Body of pancreas (tissue), 4 donors: Measurements from ENCODE around the gene KCNQ5. TPM values are rescaled to one million over a fixed set of nuclear protein-coding genes. Genes with fewer than 3 reads are reported as not detected.

Source experiments
- ATAC-seq: fragments of 150-250 bp; one replicate; pipeline ENCODE4 v1.9.1; 2016
- DNase-seq, 4 donors: peaks; one replicate each; pipeline ENCODE4 v3.0.0-alpha.2; 2019
- H3K27ac ChIP-seq, 4 donors: fragments of 200-600 bp; sonication (generic); 1 replicate in 3 of 4; 2 replicates in 1 of 4; pipeline versions ENCODE4 v1.5.1 to v1.6.1; 2016 to 2019; ENCODE audit warnings: mild to moderate bottlenecking in 1 of 4, mixed read lengths in 1 of 4, moderate library complexity in 1 of 4
- H3K27me3 ChIP-seq, 2 donors: fragments of 200-600 bp; sonication (generic); one replicate each; pipeline ENCODE4 v1.6.0; 2016; ENCODE audit warnings: mild to moderate bottlenecking in 1 of 2
- H3K36me3 ChIP-seq, 2 donors: fragments of 200-600 bp; sonication (generic); replicated peaks in 1 of 2; 2 replicates each; pipeline ENCODE4 v1.5.1; 2016; ENCODE audit warnings: low read depth in 2 of 2; ENCODE audit not compliant: insufficient read depth in 1 of 2
- H3K4me1 ChIP-seq: fragments of 200-600 bp; sonication (generic); one replicate; pipeline ENCODE4 v1.6.0; 2016
- H3K4me3 ChIP-seq, 2 donors: fragments of 200-600 bp; sonication (generic); 1 replicate in 1 of 2; 2 replicates in 1 of 2; pipeline ENCODE4 v1.5.1; 2016 to 2019
- H3K9me3 ChIP-seq, 3 donors: fragments of 200-600 bp; sonication (generic); 1 replicate in 2 of 3; 2 replicates in 1 of 3; pipeline ENCODE4 v1.5.1; 2016
- POLR2A ChIP-seq, 3 donors: fragments of 450-650 bp; IDR thresholded peaks; one replicate each; pipeline ENCODE4 v1.6.1; 2016; ENCODE audit warnings: antibody characterized with exemption in 3 of 3, mild to moderate bottlenecking in 2 of 3
- WGBS, 2 donors: methylation state at CpG; one replicate each; pipeline ENCODE4 v1.1.5; 2017; 5-methylcytosine and 5-hydroxymethylcytosine counted together
- intact Hi-C: fragments of 100-400 bp; cut with DNase I; formaldehyde crosslinking; loops from one replicate; pipeline ENCODE4 v1.15.1; 2023
- total RNA-seq, 2 donors: library from RNA; depleted of rRNA; stranded (reverse); fragments of >200 nt; gene quantifications; one replicate each; pipeline ENCODE4 v1.1.0, GENCODE V29; 2016
- TF ChIP-seq, protein P1 (sequence below), 7 experiments: fragments of 450-650 bp in 4 of 7; fragments of 200-600 bp in 3 of 7; sonication (generic) in 3 of 7; IDR thresholded peaks; one replicate each; pipeline ENCODE4 v1.5.1; 2016 to 2019; ENCODE audit warnings: antibody characterized with exemption in 7 of 7

KCNQ5 gene
- total RNA-seq, 2 donors from 2014 or later, result 1.0 to 1.6 TPM

- TF ChIP-seq, protein P1, sequence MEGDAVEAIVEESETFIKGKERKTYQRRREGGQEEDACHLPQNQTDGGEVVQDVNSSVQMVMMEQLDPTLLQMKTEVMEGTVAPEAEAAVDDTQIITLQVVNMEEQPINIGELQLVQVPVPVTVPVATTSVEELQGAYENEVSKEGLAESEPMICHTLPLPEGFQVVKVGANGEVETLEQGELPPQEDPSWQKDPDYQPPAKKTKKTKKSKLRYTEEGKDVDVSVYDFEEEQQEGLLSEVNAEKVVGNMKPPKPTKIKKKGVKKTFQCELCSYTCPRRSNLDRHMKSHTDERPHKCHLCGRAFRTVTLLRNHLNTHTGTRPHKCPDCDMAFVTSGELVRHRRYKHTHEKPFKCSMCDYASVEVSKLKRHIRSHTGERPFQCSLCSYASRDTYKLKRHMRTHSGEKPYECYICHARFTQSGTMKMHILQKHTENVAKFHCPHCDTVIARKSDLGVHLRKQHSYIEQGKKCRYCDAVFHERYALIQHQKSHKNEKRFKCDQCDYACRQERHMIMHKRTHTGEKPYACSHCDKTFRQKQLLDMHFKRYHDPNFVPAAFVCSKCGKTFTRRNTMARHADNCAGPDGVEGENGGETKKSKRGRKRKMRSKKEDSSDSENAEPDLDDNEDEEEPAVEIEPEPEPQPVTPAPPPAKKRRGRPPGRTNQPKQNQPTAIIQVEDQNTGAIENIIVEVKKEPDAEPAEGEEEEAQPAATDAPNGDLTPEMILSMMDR (IDR thresholded peaks at IDR 0.05), result no peak
- no peak for TF ChIP-seq POLR2A (IDR thresholded peaks at IDR 0.05)
- Histone ChIP-seq H3K27me3 (no peaks in the 10 kb centered on the region), H3K4me1 (no peaks in the 10 kb centered on the region), H3K9me3 (no peaks in the 10 kb centered on the region), H3K27ac (no peak overlapping the region), H3K4me3 (no peak overlapping the region), H3K36me3 (no peaks in the 10 kb centered on the region)
- 90 to 94% methylated on average over 3 of the region's 3 CpGs for WGBS, 2 donors
- ATAC-seq, result no peak
- intact Hi-C loops, result no loop called here
- DNase-seq, result no peak
These were observed 494.5 kb downstream of the KCNQ5 start for GRCh38 chr6:73116330-73116729.

GRCh38 chr6:73121421-73121993 is 499.6 kb downstream of the KCNQ5 start:
- Histone ChIP-seq H3K4me3 (no peak overlapping the region), H3K9me3 (no peaks in the 10 kb centered on the region), H3K36me3 (no peaks in the 10 kb centered on the region), H3K4me1 (no peaks in the 10 kb centered on the region), H3K27me3 (no peaks in the 10 kb centered on the region), H3K27ac (no peak overlapping the region)
- TF ChIP-seq, protein P1 (IDR thresholded peaks at IDR 0.05), result no peak
- no peak for DNase-seq
- WGBS, 2 donors, result 92 to 94% methylated on average over 4 of the region's 4 CpGs
- intact Hi-C loops, result loop anchor here (10.0 kb wide), 1 partner anchor 707 kb away; no protein-coding TSS in a partner anchor
- ATAC-seq, result no peak

- Histone ChIP-seq H3K27me3 (no peaks in the 10 kb centered on the region), H3K4me3 (no peak overlapping the region), H3K27ac (no peak overlapping the region), H3K4me1 (no peaks in the 10 kb centered on the region), H3K9me3 (no peaks in the 10 kb centered on the region), H3K36me3 (no peaks in the 10 kb centered on the region)
- ATAC-seq, result no peak
- TF ChIP-seq, protein P1 (IDR thresholded peaks at IDR 0.05), result no peak
- TF ChIP-seq POLR2A (IDR thresholded peaks at IDR 0.05), result no peak
- DNase-seq, result no peak
- intact Hi-C loops, result loop anchor here (10.0 kb wide), 1 partner anchor 709 kb away; no protein-coding TSS in a partner anchor
- WGBS, 2 donors, result 71 to 79% methylated on average over 2 of the region's 2 CpGs
These were observed 501.9 kb downstream of the KCNQ5 start for GRCh38 chr6:73123632-73124329.

- no peak overlapping the region for H3K27ac ChIP-seq
- H3K27me3 ChIP-seq, result no peaks in the 10 kb centered on the region
- H3K9me3 ChIP-seq, result no peaks in the 10 kb centered on the region
- ATAC-seq, result peak; percentile 94
- no peaks in the 10 kb centered on the region for H3K36me3 ChIP-seq
- 11 to 12% methylated on average over 14 of the region's 14 CpGs for WGBS, 2 donors
- DNase-seq, result peak; percentile 81 to 89 (median 86)
- no peaks in the 10 kb centered on the region for H3K4me1 ChIP-seq
- TF ChIP-seq, protein P1 (IDR thresholded peaks at IDR 0.05), result peak; percentile 85 to 95 (median 94)
- no peak for TF ChIP-seq POLR2A (IDR thresholded peaks at IDR 0.05)
- intact Hi-C loops, result loop anchor here (10.0 kb wide), 1 partner anchor 715 kb away; no protein-coding TSS in a partner anchor
- H3K4me3 ChIP-seq, result no peak overlapping the region
These were observed 508.0 kb downstream of the KCNQ5 start for GRCh38 chr6:73129653-73130443.
